Stimulated activated CD8-positive, alpha-beta memory T cell treated with anti-CD3 and anti-CD28 coated beads, Interleukin-4, amount 100 ng/mL, for 4 hours (primary cell): Measurements from ENCODE around the gene ZNF816.
"Not testable (repeated sequence)": the region's sequence is repeated elsewhere in the genome, so short reads cannot be mapped to it uniquely, and the experiment has no call there.

Experiments used
- DNase-seq, 2 donors: peaks; one replicate each; pipeline ENCODE4 v3.0.0-alpha.2; 2020; ENCODE audit warnings: low read depth in 2 of 2, low spot score in 1 of 2

ZNF816 gene

DNA sequence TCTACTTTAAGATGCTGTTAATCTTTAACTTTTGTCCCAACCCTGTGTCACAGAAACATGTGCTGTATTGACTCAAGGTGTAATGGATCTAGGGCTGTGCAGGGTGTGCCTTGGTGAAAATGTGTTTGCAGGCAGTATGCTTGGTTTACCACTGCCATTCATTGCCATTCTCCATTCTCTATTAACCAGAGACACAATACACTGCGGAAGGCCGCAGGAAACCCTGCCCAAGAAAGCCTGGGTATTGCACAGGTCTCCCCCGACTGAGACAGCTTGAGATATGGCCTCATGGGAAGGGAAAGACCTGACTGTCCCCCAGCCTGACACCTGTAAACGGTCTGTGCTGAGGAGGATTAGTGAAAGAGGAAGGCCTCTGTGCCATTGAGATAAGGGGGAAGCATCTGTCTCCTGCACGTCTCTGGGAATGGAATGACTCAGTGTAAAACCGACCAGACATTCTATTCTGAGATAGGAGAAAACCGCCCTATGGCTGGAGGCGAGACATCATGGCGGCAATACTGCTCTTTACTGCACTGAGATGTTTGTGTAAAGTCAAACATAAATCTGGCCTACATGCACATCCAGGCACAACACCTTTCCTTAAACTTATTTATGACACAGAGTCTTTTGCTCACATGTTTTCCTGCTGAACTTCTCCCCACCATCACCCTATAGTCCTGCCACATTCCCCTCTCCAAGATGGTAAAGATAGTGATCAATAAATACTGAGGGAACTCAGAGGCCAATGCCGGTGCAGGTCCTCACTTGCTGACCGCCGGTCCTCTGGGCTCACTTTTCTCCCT, 26.3 kb downstream of the ZNF816 start:
- no peak for DNase-seq

DNA sequence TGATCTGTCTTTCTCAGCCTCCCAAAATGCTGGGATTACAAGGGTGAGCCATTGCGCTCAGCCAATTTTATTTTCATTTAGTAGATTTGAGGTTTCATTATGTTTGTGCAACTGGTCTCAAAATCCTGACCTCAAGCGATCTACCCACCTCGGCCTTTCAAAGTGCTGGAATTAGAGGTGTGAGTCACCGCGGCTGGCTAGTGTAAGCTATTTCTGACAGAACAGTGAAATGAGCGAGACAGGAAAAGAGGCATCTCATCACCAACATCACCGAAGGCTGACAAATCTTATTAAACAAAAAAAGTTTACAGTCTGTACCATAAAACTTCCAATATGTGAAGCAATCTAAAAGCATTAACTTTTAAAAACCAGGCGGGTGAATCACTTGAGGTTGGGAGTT, 27.2 kb downstream of the ZNF816 start:
- no peak for DNase-seq

DNA sequence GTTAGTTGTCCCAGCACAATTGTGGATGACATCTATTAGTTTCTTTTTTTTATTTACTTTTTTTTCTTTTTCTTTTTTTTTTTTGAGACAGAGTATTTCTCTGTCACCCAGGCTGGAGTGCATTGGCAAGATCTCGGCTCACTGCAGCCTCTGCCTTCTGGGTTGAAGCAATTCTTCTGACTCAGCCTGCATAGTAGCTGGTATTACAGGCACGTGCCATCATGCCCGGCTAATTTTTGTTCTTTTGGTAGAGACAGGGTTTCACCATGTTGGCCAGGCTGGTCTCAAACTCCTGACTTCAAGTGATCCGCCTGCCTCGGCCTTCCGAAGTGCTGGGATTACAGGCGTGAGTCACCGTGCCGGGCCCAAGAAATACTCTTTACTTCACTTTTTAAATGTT, 38.0 kb downstream of the ZNF816 start:
- not testable (repeated sequence) for DNase-seq

DNA sequence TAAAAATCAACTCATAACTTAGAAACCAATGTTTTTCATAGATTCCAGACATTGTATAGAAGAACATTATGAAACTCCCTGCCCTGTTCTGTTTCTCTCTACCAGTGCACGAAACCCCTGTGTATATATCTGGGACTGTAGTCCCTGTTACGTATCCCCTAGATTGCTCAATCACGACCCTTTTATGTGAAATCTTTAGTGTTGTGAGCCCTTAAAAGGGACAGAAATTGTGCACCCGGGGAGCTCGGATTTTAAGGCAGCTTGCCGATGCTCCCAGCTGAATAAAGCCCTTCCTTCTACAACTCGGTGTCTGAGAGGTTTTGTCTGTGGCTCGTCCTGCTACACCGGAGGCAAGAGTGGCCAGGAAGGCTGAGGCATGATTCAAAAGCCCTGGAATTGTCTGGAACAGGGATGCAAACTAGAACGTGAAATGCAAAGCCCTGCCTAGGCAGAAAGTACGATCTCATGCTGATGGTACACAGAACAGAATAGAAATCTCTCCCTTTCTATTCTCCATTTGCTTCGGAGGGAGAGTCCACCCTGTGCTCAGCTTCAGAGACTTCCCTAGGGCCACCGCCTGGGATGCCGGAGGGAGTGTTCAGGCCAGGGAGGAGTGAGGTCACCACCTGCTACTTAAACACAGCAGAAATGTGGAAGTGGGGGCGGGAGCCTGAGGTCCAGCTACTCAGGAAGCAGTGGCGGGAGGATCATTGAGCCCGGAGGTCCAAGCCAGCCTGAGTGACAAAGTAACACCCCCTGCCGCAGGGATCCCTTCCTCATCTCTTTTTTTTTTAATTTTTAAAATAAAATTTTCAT, 38.7 kb downstream of the ZNF816 start:
- no peak for DNase-seq

DNA sequence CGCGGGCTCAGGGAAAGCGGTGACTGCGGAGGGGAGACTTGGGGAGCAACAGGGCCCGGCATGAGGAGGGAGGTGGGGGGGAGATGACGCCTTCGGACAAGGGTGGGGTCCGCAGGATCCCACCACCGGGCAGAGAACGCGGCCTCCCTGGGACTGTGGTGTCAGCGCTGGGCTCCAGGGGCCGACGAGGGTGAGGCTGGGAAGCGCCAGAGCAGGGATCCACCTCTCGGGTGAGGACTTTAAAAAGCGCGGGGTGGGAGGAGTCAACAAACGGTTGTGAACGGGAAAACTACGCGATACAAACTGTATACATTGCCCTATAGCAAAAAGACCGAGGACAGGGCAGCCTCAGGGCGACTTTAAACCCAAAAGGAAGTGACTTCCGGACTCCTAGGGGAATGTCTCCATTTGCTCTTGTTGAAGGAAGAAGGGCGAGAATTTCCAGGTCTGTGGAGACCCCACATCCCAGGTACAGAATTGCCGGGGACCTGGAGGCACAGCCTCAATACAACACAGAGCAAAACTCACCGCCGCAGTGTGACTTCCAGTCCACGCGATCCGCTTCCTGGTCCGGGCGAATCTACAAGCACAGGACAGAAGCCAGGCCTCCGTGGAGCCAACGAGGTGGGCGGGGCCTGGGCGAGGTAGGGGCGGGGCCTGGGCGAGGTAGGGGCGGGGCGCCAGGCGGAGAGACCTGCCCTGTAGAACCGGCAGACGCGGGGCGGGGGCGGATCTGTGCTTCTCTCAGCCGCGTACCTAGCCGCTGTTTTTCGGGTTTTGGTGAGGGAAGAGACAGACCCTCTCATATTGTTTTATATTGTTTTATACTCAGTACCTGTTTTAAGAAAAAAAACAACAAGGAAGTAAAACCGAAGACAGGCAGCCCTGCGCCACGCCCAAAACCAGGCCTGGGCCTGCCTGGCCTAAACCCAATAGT, 39.6 kb downstream of the ZNF816 start, which contains the start of gene ZNF888:
ZNF888 (minus strand) TSS at position 588 of the 937 bp plus-strand sequence. CDS start 5,555 bp downstream, outside the sequence.
- DNase-seq = peak; percentile 70 to 73

DNA sequence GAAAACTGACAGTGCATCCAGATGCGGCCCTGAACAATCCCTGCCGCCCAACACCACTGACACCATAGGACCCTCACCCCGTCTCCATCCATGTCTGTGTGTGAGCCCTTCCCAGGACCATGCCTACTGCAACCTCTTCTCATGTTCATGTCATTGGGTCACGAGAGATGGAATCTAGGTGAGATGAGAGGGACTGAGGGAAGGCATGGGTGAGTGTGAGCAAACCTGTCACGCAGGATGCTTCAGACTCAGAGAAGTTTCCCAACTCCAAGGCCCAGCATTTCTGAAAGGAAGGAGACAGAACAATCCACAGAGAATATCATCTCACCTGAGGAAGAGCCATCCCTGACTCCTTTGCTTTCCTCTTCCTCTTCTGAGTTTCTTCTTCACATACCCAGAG, 45.1 kb downstream of the ZNF816 start:
- no peak for DNase-seq

DNA sequence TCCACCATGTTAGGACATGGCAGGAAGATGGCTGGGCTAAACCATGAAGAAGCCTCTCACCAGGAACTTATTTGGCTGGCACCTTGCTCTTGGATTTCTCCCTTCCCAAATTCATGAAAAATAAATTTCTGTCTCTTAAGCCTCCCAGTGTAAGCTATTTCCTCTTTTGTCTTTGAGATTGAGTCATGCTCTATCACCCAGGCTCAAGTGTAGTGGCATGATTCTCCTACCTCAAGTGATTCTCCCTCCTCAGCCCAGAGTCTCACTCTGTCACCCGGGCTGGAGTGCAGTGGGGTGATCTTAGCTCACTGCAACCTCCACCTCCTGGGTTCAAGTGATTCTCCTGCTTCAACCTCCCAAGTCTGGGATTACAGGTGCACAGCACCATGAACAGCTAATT, 52.0 kb downstream of the ZNF816 start:
- DNase-seq = no peak

DNA sequence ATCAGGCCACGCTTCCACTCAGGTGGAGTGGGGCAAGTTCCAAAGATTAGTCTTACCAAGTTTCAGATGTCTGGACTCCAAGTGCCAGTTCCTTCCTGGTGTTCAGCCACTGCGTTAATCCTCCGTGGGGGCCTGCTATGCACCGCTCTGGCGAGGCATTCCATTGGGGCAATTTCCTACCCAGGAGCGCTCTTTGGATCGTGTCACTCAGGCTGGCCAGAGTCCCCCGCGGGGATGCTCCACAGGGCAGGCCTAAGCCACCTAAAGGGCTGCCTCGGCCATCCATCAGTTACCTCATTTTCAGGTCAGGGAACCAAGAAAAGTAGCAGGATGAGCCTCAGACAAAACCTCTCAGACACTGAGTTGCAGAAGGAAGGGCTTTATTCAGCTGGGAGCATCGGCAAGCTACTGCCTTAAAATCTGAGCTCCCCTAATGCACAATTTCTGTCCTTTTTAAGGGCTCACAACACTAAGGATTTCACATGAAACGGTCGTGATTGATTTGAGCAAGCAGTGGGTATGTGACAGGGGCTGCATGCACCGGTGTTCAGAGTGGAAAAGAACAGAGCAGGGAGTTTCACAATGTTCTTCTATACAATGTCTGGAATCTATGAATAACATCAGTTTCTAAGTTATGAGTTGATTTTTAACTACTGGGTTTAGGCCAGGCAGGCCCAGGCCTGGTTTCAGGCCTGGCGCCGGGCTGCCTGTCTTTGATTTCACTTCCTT, 58.5 kb downstream of the ZNF816 start:
- not testable (repeated sequence) for DNase-seq

DNA sequence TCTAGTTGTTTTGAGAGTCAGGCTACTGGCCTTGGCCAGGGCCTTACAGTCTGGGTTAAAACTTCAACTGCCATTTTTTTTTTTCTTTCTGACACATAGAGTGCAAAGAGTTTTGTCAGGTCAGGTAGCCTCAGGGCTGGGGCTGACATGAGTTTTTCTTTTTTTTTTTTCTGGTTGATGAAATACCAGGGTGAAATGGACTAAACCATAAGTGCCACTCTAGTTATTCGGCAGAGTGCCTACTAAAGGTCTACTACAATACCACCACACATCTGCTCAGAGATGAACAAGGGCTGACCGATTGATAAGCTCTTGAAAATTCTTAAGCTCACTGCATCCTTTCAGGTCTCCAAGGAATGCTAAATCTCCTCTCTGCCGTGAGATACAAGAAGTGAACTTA, 60.8 kb downstream of the ZNF816 start:
- DNase-seq = no peak
